ENCODE results near the gene PDXDC1.
A peak's percentile ranks its signal among the peaks of the same experiment; 100 is the strongest.
"Not testable (repeated sequence)": the region's sequence is repeated elsewhere in the genome, so short reads cannot be mapped to it uniquely, and the experiment has no call there.

The PDXDC1 gene, protein sequence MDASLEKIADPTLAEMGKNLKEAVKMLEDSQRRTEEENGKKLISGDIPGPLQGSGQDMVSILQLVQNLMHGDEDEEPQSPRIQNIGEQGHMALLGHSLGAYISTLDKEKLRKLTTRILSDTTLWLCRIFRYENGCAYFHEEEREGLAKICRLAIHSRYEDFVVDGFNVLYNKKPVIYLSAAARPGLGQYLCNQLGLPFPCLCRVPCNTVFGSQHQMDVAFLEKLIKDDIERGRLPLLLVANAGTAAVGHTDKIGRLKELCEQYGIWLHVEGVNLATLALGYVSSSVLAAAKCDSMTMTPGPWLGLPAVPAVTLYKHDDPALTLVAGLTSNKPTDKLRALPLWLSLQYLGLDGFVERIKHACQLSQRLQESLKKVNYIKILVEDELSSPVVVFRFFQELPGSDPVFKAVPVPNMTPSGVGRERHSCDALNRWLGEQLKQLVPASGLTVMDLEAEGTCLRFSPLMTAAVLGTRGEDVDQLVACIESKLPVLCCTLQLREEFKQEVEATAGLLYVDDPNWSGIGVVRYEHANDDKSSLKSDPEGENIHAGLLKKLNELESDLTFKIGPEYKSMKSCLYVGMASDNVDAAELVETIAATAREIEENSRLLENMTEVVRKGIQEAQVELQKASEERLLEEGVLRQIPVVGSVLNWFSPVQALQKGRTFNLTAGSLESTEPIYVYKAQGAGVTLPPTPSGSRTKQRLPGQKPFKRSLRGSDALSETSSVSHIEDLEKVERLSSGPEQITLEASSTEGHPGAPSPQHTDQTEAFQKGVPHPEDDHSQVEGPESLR

DNA sequence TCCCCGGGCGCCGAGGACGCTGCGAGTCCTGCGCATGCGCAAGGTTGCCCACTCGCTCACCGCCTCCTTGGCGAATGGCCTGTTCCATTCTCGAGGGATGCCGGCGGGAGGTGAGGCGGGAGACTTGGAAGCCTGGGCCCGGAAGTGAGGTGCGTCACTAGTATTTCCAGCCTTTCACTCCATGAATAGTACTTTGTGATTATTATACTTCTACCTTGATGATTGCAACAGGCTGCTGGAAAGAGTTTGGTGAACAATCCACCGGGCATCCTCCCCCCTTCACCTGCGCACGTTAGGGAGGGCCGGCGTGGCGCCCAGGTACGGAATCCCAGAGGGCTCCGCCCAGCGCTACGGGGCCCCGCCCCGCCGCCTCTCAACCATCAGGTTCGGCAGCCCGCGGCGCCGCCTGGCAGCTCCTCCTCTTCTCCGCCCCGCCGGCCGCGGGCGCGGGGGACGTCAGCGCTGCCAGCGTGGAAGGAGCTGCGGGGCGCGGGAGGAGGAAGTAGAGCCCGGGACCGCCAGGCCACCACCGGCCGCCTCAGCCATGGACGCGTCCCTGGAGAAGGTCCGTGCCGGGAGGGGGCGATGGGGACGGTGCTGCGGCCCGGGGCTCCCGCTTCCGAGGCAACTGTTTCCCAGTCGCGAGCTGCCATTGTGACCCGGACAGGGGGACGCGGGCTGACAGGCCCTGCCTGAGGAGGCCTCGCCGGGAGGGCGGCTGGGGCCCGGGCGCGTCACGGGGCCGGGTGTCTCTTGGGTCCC lies at the start of gene PDXDC1:
TSS of gene PDXDC1 (plus strand) at position 371 of the 762 bp plus-strand sequence. CDS start at position 545, 174 bp downstream.
- DNase-seq: peak; percentile 89

DNA sequence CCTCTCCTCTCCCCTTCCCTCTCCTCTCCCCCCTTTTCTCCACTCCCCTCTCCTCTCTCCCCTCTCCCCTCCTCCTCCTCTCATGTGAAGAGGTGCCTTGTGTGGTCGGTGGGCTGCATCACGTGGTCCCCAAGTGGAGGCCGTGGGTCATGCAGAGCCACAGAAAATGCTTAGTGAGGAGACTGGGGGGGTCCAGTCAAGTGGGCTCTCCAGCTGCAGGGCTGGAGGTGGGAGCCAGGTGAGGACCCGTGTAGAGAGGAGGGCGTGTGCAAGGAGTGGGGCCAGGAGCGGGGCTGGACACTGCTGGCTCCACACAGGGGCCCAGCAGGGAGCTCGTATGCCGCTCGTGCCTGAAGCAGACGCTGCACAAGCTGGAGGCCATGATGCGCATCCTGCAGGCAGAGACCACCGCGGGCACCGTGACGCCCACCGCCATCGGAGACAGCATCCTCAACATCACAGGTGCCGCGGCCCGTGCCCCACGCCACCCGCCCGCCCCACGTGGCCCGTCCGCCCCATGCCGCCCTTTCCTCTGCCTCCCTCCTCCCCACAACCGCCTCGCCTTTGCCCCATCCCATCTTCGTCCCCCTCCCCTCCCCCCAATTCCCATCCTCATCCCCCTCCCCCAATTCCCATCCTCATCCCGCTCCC lies 46.6 kb upstream of the PDXDC1 start:
- not testable (repeated sequence) for DNase-seq

DNA sequence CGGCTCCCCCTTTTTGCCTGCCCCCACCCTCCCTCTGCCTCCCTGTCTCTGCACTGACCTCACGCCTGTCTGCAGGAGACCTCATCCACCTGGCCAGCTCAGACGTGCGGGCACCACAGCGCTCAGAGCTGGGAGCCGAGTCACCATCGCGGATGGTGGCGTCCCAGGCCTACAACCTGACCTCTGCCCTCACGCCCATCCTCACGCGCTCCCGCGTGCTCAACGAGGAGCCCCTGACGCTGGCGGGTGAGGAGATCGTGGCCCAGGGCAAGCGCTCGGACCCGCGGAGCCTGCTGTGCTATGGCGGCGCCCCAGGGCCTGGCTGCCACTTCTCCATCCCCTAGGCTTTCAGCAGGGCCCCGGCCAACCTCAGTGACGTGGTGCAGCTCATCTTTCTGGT lies 45.6 kb upstream of the PDXDC1 start:
- not testable (repeated sequence) for DNase-seq

DNA sequence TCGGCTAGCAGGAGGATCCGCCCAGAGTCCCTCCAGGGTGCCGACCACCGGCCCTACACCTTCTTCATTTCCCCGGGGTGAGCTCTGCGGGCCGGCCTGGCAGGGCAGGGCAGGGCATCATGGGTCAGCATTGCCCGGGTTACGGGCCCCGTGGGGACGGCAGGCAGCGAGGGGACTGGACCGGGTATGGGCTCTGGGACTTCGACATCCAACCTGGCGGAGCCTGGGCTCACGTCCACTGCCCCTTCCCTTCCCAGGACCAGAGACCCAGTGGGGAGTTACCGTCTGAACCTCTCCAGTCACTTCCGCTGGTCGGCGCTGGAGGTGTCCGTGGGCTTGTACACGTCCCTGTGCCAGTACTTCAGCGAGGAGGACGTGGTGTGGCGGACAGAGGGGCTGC lies 44.6 kb upstream of the PDXDC1 start:
- DNase-seq: not testable (repeated sequence)

DNA sequence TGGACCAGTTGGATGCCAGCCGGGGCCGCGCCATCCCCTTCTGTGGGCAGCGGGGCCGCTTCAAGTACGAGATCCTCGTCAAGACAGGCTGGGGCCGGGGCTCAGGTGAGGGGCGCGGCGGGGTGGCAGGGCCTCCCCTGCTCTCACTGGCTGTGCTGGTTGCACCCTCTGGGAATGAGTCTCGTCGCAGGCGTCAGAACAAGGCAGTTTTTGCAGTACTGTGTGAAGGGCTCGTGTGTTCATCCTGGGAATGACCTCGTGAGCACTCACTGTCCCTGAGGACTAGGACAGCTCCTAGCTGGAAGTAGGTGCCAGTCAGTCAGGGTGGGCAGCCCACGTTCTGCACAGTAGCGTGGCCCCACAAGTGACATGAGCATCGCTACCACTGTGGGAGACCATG lies 43.9 kb upstream of the PDXDC1 start:
- not testable (repeated sequence) for DNase-seq

DNA sequence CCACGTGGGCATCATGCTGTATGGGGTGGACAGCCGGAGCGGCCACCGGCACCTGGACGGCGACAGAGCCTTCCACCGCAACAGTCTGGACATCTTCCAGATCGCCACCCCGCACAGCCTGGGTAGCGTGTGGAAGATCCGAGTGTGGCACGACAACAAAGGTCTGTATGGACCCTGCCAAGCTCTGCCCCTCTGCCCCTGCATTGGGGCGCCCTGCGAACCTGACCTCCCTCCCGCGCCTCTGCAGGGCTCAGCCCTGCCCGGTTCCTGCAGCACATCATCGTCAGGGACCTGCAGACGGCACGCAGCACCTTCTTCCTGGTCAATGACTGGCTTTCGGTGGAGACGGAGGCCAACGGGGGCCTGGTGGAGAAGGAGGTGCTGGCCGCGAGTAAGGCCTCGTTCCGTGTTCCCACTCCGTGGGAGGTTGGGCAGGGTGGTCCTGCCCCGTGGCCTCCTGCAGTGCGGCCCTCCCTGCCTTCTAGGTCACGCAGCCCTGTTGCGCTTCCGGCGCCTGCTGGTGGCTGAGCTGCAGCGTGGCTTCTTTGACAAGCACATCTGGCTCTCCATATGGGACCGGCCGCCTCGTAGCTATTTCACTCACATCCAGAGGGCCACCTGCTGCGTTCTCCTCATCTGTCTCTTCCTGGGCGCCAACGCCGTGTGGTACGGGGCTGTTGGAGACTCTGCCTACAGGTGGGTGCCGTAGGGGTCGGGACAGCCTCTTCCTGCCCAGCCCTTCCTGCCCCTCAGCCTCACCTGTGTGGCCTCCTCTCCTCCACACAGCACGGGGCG lies 42.0 kb upstream of the PDXDC1 start:
- DNase-seq: not testable (repeated sequence)

DNA sequence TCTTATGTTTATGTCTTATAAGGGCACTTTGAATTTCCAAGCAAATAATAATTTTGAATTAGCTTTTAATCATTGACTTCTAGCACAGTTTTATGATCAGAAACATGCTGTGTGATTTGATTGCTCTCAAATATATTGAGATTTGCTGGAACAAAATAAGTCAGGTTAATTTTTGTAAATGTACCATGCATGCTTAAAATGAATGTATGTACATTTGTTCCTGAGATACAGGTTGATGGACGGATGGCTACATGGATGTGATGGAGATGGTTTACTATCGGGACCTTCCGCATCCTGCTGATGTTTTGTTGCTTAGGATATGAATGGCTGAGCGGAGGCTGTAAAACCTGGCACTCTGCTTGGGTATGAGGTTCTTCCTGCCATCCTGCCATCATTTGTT lies 37.7 kb upstream of the PDXDC1 start, which contains the start of gene NPIPA1:
TSS of gene NPIPA1 (plus strand) at position 301 of the 400 bp plus-strand sequence. CDS start at position 301, 0 bp downstream.
- DNase-seq: not testable (repeated sequence)

DNA sequence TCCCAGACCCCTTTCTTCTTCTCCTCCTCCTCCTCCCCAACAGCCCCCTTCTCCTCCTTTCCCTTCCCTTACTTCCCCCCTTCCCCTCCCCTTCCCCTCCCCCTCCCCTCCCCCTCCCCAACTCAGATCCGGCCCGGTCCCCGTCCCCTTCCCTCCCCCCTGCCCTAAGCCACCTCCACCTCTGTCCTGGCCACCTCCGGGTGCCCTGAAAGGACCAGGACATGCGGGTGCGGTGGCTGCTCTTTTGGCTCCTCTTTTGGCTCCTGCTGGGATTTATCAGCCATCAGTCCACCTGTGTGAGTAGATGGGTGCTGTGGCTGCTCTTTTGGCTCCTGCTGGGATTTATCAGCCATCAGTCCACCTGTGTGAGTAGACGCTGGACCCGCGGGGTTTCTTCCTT lies 36.8 kb upstream of the PDXDC1 start:
- not testable (repeated sequence) for DNase-seq

DNA sequence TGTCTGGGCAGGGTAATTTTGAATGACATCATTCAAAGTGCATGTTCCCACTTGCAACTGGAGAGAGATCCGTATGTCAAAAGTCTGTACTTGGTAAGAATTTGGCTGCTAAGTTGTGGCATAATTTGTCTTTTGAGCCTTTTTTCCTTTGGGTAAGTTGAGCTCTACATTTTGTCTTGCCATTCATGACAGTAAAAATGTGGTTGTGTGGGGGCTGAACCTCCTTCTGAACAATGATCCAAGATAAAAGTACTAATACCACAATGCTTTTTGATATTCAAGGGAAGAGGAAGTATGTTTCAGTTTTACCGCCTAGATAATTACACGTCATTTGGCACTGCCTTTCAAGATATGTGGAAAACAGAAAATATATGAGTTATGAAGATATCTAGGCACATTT lies 32.1 kb upstream of the PDXDC1 start:
- DNase-seq: not testable (repeated sequence)

DNA sequence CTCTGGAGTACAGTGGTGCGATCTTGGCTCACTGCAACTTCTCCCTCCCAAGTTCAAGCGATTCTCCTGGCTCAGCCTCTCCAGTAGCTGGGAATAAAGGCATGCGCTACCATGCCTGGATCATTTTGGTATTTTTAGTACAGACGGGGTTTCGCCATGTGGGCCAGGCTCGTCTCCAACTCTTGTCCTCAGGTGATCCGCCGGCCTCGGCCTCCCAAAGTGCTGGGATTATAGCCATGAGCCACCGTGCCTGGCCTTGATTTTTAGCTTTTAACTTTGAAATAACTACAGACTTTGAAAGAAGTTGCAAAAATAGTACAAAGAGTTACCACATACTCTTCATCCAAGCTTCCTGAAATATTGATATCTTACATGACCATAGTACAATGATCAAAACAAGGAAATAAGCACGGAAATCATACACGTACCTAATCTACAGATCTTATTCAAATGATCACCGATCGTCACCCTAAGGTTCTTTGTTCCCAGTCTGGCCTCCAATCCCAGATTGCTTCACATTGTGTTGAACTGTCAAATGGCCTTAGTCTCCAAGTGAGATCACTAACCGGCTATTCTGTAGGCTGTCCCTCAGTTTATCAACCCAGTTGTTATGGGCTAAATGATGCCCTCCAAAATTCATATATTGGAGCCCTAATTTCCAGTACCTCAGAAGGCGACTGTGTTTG lies 19.1 kb upstream of the PDXDC1 start:
- DNase-seq: no peak

DNA sequence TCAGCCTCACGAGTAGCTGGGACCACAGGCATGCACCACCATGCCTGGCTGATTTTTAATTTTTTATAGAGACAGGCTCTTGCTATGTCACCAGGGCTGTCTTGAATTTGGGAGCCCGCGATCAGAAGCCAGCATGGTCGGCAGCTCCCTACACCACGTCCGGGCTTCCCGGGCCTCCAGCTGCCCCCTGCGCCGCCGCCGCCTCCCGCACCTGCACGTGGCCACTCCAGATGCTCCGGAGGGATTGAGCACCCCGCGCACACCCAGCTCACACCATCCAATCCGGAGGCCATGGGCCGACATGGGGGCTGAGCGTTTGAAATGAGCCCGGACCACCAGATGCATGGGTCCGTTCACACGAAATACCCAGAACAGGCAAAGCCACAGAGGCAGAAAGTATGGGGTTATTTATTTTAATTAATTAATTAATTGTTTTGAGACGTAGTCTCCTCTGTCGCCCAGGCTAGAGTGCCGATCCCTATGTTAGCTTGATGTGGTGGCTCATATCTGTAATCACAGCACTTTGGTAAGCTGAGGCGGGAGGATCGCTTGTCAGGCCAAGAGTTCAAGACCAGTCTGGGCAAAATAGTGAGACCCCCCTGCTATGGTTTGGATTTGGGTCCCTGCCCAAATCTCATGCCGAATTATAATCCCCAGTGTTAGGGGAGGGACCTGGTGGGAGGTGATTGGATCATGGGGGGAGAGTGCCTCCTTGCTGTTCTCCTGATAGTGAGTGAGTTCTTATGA lies 17.1 kb upstream of the PDXDC1 start:
- DNase-seq: no peak

DNA sequence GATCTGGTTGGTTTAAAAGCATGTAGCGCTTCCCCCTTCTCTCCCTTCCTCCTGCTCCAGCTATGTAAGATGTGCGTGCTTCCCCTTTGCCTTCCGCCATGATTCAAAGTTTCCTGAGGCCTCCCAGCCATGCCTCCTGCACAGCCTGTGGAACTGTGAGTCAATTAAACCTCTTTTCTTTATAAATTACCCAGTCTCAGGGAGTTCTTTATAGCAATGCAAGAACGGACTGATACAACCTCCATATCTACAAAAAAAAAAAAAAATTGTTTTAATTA lies 16.6 kb upstream of the PDXDC1 start:
- DNase-seq: no peak

DNA sequence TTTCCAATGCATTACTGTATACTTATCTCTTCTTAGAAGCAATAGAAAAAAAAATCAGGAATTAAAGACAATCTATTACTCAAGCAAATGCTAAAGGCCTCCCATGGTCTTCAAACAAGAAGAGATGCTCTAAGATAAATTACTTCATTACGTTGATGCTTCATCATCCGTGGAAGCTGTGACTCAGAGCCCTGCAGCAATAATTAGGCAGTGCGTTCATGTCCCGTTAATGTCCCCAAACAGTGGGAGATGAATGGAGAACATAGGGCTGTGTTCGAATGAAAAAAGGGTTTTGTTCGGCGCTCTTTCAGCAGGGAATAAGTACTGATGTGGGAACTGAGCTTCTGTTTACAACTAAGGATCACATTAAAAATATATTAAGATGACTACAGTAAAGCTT lies 15.9 kb upstream of the PDXDC1 start:
- no peak for DNase-seq

DNA sequence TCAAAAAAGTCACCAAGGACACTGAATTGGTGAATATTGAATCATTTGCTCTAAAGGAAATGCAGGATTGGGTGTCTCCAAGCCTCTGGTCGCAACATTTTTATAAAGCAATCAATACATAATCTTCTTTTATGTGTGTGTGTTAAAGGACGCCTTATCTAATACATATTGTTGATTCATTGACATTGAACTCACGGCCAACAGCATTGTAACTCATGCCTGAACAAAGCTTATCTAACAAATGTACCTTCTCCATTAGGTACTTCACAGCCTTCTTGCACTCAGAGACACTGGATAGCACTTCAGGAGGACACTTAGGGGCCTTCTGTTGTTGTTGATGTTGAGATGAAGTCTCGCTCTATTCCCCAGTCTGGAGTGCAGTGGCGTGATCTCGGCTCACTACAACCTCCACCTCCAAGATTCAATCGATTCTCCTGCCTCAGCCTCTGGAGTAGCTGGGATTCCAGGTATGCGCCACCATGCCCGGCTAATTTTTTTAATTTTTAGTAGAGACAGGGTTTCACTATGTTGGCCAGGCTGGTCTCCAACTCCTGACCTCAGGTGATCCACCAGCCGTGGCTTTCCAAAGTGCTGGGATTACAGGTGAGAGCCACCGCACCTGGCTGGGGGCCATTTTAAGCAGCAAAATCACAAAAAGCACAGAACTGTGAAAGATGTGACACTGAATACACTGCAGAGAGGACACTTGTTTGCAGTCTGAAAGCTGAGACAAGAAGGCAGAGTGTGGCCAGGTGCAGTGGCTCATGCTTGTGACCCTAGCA lies 13.2 kb upstream of the PDXDC1 start:
- no peak for DNase-seq

DNA sequence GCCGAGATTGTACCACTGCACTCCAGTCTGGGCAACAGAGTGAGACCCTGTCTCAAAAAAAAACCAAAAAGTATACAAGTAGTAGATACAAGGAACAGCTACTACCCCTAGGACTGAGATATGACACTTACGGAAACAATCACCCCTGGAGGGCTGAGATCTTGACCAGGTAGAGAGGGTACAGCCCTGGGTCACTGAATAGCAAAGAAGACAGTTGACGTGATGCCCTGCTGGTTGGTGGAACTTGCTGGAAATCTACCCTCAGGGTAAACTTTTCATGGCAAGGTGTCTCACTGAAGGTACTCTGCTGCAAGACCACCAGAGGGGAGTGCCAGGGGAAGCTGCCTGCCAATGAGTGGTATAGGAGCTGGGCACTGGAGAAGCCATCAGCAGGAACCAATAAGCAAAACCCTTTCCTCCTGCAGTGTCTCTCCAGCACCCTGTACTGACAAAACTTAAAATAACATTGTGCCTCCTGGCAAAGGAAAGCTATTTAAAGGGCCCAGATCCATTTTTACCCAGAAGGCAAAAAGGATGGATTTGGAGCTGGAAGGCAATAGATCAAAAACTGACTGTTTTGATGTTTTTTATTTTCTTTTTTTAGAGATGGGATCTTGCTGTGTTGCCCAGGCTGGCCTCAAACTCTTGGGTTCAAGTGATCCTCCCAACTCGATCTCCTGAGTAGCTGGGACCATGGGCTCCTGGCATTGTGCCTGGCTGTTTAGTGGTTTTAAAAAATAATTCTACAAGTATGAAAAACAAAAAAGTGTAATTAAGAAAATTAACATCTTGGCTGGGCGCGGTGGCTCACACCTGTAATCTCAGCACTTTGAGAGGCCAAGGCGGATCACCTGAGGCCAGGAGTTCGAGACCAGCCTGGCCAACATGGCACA lies 11.3 kb upstream of the PDXDC1 start:
- no peak for DNase-seq

DNA sequence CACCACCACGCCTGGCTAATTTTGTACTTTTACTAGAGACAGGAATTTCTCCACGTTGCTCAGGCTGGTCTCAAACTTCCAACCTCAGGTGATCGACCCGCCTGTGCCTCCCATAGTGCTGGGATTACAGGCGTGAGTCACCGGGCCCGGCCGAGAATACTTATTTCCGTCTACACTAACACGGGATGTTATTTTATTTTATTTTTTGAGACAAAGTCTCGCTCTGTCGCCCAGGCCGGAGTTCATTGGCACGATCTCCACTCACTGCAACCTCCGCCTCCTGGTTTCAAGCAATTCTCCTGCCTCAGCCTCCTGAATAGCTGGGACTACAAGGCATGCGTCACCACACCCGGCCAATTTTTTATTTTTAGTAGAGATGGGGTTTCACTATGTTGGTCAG lies 9.5 kb upstream of the PDXDC1 start:
- no peak for DNase-seq

DNA sequence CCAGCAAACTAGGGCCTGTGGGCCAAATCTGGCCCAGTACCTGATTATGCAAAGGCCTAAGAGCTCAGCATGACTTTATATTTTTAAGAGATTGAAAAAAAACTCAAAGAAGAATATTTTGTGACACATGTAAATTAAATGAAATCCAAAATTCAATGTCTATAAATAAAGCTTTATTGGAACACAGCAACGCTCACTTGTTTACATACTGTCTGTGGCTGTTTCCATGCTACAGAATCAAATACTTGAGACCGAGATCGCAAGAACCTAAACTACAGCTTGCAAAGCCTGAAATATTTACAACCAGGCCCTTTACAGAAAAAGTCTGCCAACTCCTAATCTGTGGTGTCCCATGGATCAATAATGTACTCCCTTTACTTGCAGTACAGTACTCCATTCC lies 5.0 kb upstream of the PDXDC1 start:
- not testable (repeated sequence) for DNase-seq

DNA sequence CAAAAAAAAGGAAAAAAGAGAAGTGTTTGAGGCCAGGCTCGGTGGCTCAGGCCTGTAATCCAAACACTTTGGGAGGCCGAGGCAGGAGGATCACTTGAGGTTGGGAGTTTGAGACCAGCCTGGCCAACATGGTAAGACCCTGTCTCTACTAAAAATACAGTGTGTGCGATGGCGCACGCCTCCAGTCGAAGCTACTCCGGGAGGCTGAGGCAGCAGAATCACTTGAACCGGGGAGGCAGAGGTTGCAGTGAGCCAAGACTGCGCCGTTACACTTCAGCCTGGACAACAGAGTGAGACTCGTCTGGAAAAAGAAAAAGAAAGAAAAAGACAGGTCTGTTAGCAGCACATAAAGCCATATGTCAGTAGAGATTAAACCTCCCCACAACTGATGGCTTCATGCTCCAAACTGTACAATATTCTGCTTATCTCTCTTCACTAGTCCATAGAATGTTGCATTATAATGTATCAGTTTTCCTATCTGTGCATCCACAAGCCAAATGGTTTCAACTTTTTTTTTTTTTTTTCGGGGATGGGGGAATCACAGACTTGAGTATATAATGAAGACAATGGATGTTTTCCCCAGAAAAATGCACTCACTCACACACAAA lies 3.1 kb upstream of the PDXDC1 start:
- not testable (repeated sequence) for DNase-seq
